Tibial artery (tissue), 4 donors: ENCODE data around the gene ASAP2.
A peak's percentile ranks its signal among the peaks of the same experiment; 100 is the strongest.

Experiments used
- DNase-seq, 2 donors: peaks; one replicate each; pipeline ENCODE4 v3.0.0-alpha.2; 2019
- H3K27ac ChIP-seq, 2 donors: fragments of 200-600 bp; sonication (generic) in 1 of 2; 1 replicate in 1 of 2; 2 replicates in 1 of 2; pipeline ENCODE4 v1.5.1; 2018 to 2019; ENCODE audit warnings: mild to moderate bottlenecking in 1 of 2
- H3K27me3 ChIP-seq, 2 donors: fragments of 200-600 bp; sonication (generic) in 1 of 2; one replicate each; pipeline versions ENCODE4 v1.5.1 to v1.6.0; 2016 to 2019
- H3K36me3 ChIP-seq, 3 donors: fragments of 200-600 bp; sonication (generic) in 2 of 3; one replicate each; pipeline ENCODE4 v1.5.1; 2016 to 2019; ENCODE audit warnings: mild to moderate bottlenecking in 2 of 3
- H3K4me1 ChIP-seq, 4 donors: fragments of 200-600 bp; sonication (generic) in 2 of 4; 1 replicate in 3 of 4; 2 replicates in 1 of 4; pipeline ENCODE4 v1.5.1; 2016 to 2019
- H3K4me3 ChIP-seq, 2 donors: fragments of 200-600 bp; sonication (generic) in 1 of 2; 1 replicate in 1 of 2; 2 replicates in 1 of 2; pipeline ENCODE4 v1.5.1; 2018 to 2019; ENCODE audit warnings: mild to moderate bottlenecking in 2 of 2
- H3K9me3 ChIP-seq, 3 donors: fragments of 200-600 bp; sonication (generic) in 1 of 3; one replicate each; pipeline ENCODE4 v1.5.1; 2016 to 2019
- CTCF ChIP-seq, 2 experiments: fragments of 200-600 bp in 1 of 2; fragments of 450-650 bp in 1 of 2; IDR thresholded peaks; one replicate each; pipeline ENCODE4 v1.5.1; 2017 to 2019; ENCODE audit warnings: antibody characterized with exemption in 2 of 2, mild to moderate bottlenecking in 1 of 2, moderate library complexity in 1 of 2
- intact Hi-C: fragments of 100-400 bp; cut with DNase I; formaldehyde crosslinking; loops from one replicate; pipeline ENCODE4 v1.15.0; 2023; ENCODE audit warnings: low total_unique reads

Gene ASAP2

GRCh38 chr2:9168821-9169221 lies 37.8 kb upstream of the ASAP2 start:
- intact Hi-C loops: no loop called here
- no peak for TF ChIP-seq CTCF (IDR thresholded peaks at IDR 0.05)
- Histone ChIP-seq H3K27me3 (no peaks in the 10 kb centered on the region), H3K4me1 (peaks cover 0 to 24% (median 7%) of the 10 kb centered on the region in 4 donors), H3K4me3 (no peak overlapping the region), H3K27ac (no peak overlapping the region), H3K36me3 (no peaks in the 10 kb centered on the region), H3K9me3 (no peaks in the 10 kb centered on the region)
- DNase-seq: no peak

GRCh38 chr2:9169349-9170107 lies 37.1 kb upstream of the ASAP2 start:
- Histone ChIP-seq H3K36me3 (no peaks in the 10 kb centered on the region), H3K27ac (no peak overlapping the region), H3K27me3 (no peaks in the 10 kb centered on the region), H3K4me3 (no peak overlapping the region), H3K4me1 (peaks cover 0 to 20% (median 3%) of the 10 kb centered on the region in 4 donors), H3K9me3 (no peaks in the 10 kb centered on the region)
- no peak for TF ChIP-seq CTCF (IDR thresholded peaks at IDR 0.05)
- DNase-seq: peak in 1 of 2 donors; percentile 2
- intact Hi-C loops: no loop called here

- no peak overlapping the region for H3K27ac ChIP-seq
- H3K9me3 ChIP-seq: no peaks in the 10 kb centered on the region
- no peak overlapping the region for H3K4me3 ChIP-seq
- DNase-seq: no peak
- intact Hi-C loops: no loop called here
- peaks cover 0 to 15% (median under 1%) of the 10 kb centered on the region in 4 donors for H3K4me1 ChIP-seq
- no peaks in the 10 kb centered on the region for H3K27me3 ChIP-seq
- TF ChIP-seq CTCF (IDR thresholded peaks at IDR 0.05): no peak
- no peaks in the 10 kb centered on the region for H3K36me3 ChIP-seq
Measured at GRCh38 chr2:9170458-9171130, 36.0 kb upstream of the ASAP2 start.

- intact Hi-C loops: no loop called here
- Histone ChIP-seq H3K27me3 (no peaks in the 10 kb centered on the region), H3K27ac (peak overlapping the region in 1 of 2 donors; percentile 11), H3K4me1 (peaks cover 0 to 28% (median 19%) of the 10 kb centered on the region in 4 donors), H3K4me3 (no peak overlapping the region), H3K9me3 (no peaks in the 10 kb centered on the region), H3K36me3 (no peaks in the 10 kb centered on the region)
- TF ChIP-seq CTCF (IDR thresholded peaks at IDR 0.05): no peak
- peak in 1 of 2 donors; percentile 6 for DNase-seq
Measured at GRCh38 chr2:9174771-9175437, 31.7 kb upstream of the ASAP2 start.

- Histone ChIP-seq H3K27me3 (no peaks in the 10 kb centered on the region), H3K27ac (peak overlapping the region; percentile 83 to 87), H3K9me3 (no peaks in the 10 kb centered on the region), H3K4me1 (peaks cover 0 to 36% (median 24%) of the 10 kb centered on the region in 4 donors), H3K4me3 (peak overlapping the region in 1 of 2 donors; percentile 40), H3K36me3 (no peaks in the 10 kb centered on the region)
- no peak for TF ChIP-seq CTCF (IDR thresholded peaks at IDR 0.05)
- DNase-seq: peak in 1 of 2 donors; percentile 50
- intact Hi-C loops: no loop called here
Measured at GRCh38 chr2:9178110-9178903, 28.3 kb upstream of the ASAP2 start.
